Tibial artery (tissue), 4 donors: ENCODE measurements around the gene DYNC2H1.

ENCODE experiments used
- DNase-seq, 2 donors: peaks; one replicate each; pipeline ENCODE4 v3.0.0-alpha.2; 2019
- H3K27ac ChIP-seq, 2 donors: fragments of 200-600 bp; sonication (generic) in 1 of 2; 1 replicate in 1 of 2; 2 replicates in 1 of 2; pipeline ENCODE4 v1.5.1; 2018 to 2019; ENCODE audit warnings: mild to moderate bottlenecking in 1 of 2
- H3K27me3 ChIP-seq, 2 donors: fragments of 200-600 bp; sonication (generic) in 1 of 2; one replicate each; pipeline versions ENCODE4 v1.5.1 to v1.6.0; 2016 to 2019
- H3K36me3 ChIP-seq, 3 donors: fragments of 200-600 bp; sonication (generic) in 2 of 3; one replicate each; pipeline ENCODE4 v1.5.1; 2016 to 2019; ENCODE audit warnings: mild to moderate bottlenecking in 2 of 3
- H3K4me1 ChIP-seq, 4 donors: fragments of 200-600 bp; sonication (generic) in 2 of 4; 1 replicate in 3 of 4; 2 replicates in 1 of 4; pipeline ENCODE4 v1.5.1; 2016 to 2019
- H3K4me3 ChIP-seq, 2 donors: fragments of 200-600 bp; sonication (generic) in 1 of 2; 1 replicate in 1 of 2; 2 replicates in 1 of 2; pipeline ENCODE4 v1.5.1; 2018 to 2019; ENCODE audit warnings: mild to moderate bottlenecking in 2 of 2
- H3K9me3 ChIP-seq, 3 donors: fragments of 200-600 bp; sonication (generic) in 1 of 3; one replicate each; pipeline ENCODE4 v1.5.1; 2016 to 2019
- CTCF ChIP-seq, 2 experiments: fragments of 200-600 bp in 1 of 2; fragments of 450-650 bp in 1 of 2; IDR thresholded peaks; one replicate each; pipeline ENCODE4 v1.5.1; 2017 to 2019; ENCODE audit warnings: antibody characterized with exemption in 2 of 2, mild to moderate bottlenecking in 1 of 2, moderate library complexity in 1 of 2
- intact Hi-C: fragments of 100-400 bp; cut with DNase I; formaldehyde crosslinking; loops from one replicate; pipeline ENCODE4 v1.15.0; 2023; ENCODE audit warnings: low total_unique reads

DYNC2H1 gene

DNA sequence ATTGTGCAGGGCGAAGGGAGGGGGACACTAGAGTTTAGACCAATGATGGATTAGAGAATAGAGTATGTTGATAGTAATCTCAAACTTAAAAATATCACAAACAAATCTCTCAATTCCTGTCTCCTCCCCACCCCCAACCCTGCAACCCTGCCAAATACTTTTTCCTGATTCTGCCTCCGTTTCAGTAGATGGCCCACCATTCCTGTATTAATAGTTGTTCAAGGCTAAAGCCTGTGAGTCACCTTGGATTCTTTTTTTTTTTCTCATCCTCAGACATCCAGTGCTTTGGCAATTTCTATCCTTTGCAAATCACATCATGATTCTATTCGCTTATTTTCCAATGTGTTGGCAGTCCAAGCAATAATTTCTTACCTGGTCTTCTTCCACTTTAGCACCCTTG lies 207.9 kb downstream of the DYNC2H1 start:
- no peak for TF ChIP-seq CTCF (IDR thresholded peaks at IDR 0.05)
- H3K27ac ChIP-seq = no peak overlapping the region
- no peak overlapping the region for H3K4me3 ChIP-seq
- H3K9me3 ChIP-seq = no peaks in the 10 kb centered on the region
- H3K27me3 ChIP-seq = no peaks in the 10 kb centered on the region
- DNase-seq = no peak
- intact Hi-C loops = no loop called here
- no peaks in the 10 kb centered on the region for H3K4me1 ChIP-seq
- H3K36me3 ChIP-seq = no peaks in the 10 kb centered on the region

GRCh38 chr11:103322821-103323220 lies 213.6 kb downstream of the DYNC2H1 start:
- intact Hi-C loops = no loop called here
- no peaks in the 10 kb centered on the region for H3K27me3 ChIP-seq
- no peaks in the 10 kb centered on the region for H3K9me3 ChIP-seq
- H3K4me1 ChIP-seq = peaks cover 0 to 11% (median 0%) of the 10 kb centered on the region in 4 donors
- H3K4me3 ChIP-seq = no peak overlapping the region
- peaks cover 0 to 18% (median 0%) of the 10 kb centered on the region in 3 donors for H3K36me3 ChIP-seq
- no peak for TF ChIP-seq CTCF (IDR thresholded peaks at IDR 0.05)
- no peak for DNase-seq
- no peak overlapping the region for H3K27ac ChIP-seq

GRCh38 chr11:103325686-103326069 lies 216.5 kb downstream of the DYNC2H1 start:
- Histone ChIP-seq H3K27ac (no peak overlapping the region), H3K27me3 (no peaks in the 10 kb centered on the region), H3K4me3 (no peak overlapping the region), H3K4me1 (peaks cover 0 to 11% (median 0%) of the 10 kb centered on the region in 4 donors), H3K9me3 (no peaks in the 10 kb centered on the region), H3K36me3 (peaks cover 3 to 18% (median 7%) of the 10 kb centered on the region in 3 donors)
- intact Hi-C loops = no loop called here
- TF ChIP-seq CTCF (IDR thresholded peaks at IDR 0.05) = no peak
- no peak for DNase-seq

- no peaks in the 10 kb centered on the region for H3K27me3 ChIP-seq
- H3K4me1 ChIP-seq = peaks cover 0 to 11% (median 0%) of the 10 kb centered on the region in 4 donors
- peak in 1 of 2 experiments; percentile 36 for TF ChIP-seq CTCF (IDR thresholded peaks at IDR 0.05)
- intact Hi-C loops = no loop called here
- DNase-seq = peak; percentile 20 to 62
- H3K36me3 ChIP-seq = peaks cover 3 to 18% (median 7%) of the 10 kb centered on the region in 3 donors
- H3K9me3 ChIP-seq = no peaks in the 10 kb centered on the region
- no peak overlapping the region for H3K4me3 ChIP-seq
- no peak overlapping the region for H3K27ac ChIP-seq
Measured at GRCh38 chr11:103326070-103326794, 217.0 kb downstream of the DYNC2H1 start.

DNA sequence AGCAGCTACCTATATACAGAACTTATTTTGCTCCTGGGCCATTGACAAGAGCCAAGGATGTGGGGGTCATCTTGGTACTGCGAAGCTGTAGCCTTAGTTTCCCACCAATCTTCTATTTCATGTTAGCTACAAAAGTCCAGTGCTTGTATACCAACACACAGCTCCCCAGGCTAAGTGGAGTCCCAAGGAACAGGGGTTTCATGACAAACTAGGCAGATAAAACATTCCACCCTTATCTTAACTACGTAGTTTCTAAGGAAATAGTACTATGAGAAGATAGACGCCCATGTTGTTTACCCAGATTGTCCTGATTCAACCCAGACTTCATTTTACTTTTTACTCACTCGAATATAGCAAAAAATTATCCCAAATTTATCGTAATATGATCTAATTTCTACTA lies 218.5 kb downstream of the DYNC2H1 start:
- DNase-seq = no peak
- TF ChIP-seq CTCF (IDR thresholded peaks at IDR 0.05) = no peak
- Histone ChIP-seq H3K27me3 (no peaks in the 10 kb centered on the region), H3K9me3 (no peaks in the 10 kb centered on the region), H3K4me3 (no peak overlapping the region), H3K27ac (no peak overlapping the region), H3K36me3 (peaks cover 3 to 18% (median 11%) of the 10 kb centered on the region in 3 donors), H3K4me1 (peaks cover 0 to 9% (median 0%) of the 10 kb centered on the region in 4 donors)
- intact Hi-C loops = no loop called here
